Epidermal melanocyte (primary cell): ENCODE results near the gene PLEK.
"Not testable (repeated sequence)": the region's sequence is repeated elsewhere in the genome, so short reads cannot be mapped to it uniquely, and the experiment has no call there.

ENCODE experiments used
- DNase-seq: peaks from one replicate; pipeline ENCODE4 v3.0.0; 2011; ENCODE audit warnings: low spot score; ENCODE audit not compliant: insufficient read length

PLEK gene

GRCh38 chr2:68384485-68385107 is 19.5 kb downstream of the PLEK start:
- no peak for DNase-seq

GRCh38 chr2:68385220-68385906 is 20.3 kb downstream of the PLEK start:
- no peak for DNase-seq

DNA sequence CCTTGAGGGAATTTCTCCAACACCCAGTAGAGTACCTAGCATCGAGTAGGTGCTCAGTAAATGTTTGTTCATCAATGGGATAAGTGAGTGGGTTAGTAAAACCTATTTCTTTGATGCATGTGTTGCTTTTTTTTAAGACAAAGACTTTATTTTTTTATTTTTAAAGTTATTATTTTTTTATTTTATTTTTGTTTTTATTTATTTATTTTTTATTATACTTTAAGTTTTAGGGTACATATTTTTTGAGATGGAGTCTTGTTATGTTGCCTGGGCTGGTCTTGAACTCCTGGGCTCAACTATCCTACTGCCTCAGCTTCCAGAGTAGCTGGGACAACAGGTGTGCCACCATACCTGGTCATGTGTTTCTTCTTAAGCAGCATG is 20.8 kb downstream of the PLEK start:
- DNase-seq: no peak

DNA sequence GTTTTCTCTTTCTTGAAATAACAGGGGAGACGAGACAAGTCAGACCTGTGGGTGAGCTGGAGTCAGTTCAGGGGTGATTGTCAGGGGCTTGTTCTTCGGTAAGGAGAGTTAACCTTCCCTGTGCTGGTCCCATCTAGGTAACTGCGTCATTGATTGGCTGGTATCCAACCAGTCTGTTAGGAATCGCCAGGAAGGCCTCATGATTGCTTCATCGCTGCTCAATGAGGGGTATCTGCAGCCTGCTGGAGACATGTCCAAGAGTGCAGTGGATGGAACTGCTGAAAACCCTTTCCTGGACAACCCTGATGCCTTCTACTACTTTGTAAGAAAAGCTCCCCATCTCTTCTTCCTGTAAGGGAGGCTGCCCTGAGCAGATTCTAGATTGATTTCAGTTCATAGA is 21.3 kb downstream of the PLEK start:
- DNase-seq: no peak

GRCh38 chr2:68387408-68388350 is 22.6 kb downstream of the PLEK start:
- DNase-seq: no peak

- no peak for DNase-seq
Observed at GRCh38 chr2:68388358-68388757, 23.3 kb downstream of the PLEK start.

GRCh38 chr2:68388772-68389171 is 23.7 kb downstream of the PLEK start:
- no peak for DNase-seq

- no peak for DNase-seq
Observed at GRCh38 chr2:68390114-68390513, 25.0 kb downstream of the PLEK start.

DNA sequence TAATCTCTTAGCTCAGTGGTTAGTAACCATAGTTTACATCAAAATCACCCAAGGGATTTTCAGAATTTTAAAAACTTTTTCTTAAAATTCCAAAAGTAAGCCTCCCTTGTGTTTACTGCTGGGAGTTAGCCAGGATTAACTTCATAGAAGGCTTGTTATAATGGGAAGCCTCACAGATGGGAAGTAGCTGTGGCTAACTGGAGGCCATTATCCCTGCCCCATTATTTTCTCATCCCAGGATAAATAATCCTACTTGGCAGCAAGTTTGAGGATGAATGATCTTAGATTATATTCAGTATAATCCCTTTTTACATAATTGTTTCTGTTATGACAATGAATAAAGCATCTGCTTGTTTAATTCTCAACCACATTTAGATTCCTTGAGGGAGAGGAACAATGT is 25.5 kb downstream of the PLEK start:
- no peak for DNase-seq

- no peak for DNase-seq
Observed at GRCh38 chr2:68391099-68391498, 26.0 kb downstream of the PLEK start.

DNA sequence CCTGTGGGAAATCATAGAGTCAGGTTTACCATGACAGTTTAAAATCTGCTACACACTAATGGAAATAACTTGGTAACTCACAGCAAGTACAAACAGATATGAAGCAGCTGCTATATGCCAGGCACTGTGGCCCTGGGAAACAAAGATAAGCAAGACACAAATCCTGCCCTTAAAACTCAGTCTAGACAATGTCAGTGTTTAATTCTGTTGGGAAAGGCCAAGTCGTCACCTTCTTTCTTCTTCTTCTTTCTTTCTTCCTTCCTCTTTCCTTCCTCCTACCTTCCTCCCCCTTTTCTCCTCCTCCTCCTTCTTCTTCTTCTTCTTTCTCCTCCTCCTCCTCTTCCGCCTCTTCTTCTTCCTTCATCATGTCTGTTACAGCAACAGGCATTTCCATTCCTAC is 26.8 kb downstream of the PLEK start:
- no peak for DNase-seq

GRCh38 chr2:68396093-68396492 is 31.0 kb downstream of the PLEK start:
- DNase-seq: no peak

GRCh38 chr2:68397704-68398263 is 32.7 kb downstream of the PLEK start:
- DNase-seq: not testable (repeated sequence)

DNA sequence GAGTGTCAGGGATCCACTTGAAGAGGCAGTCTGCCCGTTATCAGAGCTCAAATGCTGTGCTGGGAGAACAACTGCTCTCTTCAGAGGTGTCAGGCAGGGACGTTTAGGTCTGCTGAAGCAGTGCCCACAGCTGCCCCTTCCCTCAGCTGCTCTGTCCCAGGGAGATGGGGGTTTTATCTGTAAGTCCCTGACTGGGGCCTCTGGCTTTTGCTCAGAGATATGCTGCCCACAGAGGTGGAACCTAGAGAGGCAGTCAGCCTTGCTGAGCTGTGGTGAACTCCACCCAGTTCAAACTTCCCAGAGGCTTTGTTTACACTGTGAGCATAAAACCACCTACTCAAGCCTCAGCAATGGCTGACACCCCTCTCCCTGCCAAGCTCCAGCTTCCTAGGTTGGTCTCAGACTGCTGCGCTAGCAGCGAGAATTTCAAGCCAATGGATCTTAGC is 38.1 kb downstream of the PLEK start:
- DNase-seq: no peak

- DNase-seq: no peak
Observed at GRCh38 chr2:68404164-68404563, 39.1 kb downstream of the PLEK start.

GRCh38 chr2:68404893-68405799 is 40.1 kb downstream of the PLEK start:
- no peak for DNase-seq

- no peak for DNase-seq
Observed at GRCh38 chr2:68411397-68412126, 46.5 kb downstream of the PLEK start.

DNA sequence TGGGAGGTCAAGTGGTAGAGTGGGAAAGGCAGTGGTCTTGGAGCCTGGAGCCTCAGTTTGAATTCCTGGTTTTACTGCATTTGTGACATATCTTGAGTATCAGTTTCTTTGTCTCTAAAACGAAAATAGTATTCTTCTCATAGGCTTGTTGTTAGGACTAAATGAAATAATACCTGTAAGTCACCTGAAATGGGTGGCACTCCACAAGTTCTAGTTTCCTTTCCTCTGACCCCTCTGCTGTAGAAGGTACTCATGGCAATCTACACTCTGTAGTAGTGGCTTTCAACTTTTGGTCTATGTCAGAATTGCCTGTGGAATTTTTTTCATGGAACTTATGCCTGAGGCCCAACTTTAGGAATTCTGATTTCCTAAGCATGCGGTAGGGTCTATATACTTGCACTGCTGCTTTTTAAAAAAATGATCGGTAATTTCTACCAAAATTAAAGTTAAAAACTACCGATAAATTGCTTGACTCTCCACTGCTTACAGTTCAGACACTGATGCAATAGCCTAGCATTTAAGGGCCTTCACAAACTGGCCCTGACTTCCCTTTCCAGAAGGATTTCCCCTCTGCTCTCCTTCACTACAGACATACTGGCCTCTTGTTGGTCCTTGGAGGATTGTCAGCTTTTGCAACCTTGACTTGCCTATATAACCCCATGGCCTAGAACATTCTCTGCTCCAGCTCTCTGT is 47.2 kb downstream of the PLEK start:
- no peak for DNase-seq

DNA sequence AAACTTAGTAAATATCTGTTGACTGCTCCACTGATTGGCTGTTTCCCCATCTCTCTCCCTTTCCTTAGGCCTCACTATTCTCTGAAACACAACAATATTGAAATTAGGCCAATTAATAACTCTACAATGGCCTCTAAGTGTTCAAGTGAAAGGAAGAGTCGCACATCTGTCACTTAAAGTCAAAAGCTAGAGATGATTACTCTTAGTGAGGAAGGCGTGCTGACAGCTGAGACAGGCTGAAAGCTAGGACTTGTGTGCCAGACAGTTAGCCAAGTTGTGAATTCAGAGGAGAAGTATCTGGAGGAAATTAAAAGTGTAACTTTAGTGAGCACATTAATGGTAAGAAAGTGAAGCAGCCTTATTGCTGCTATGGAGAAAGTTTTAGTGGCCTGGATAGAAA is 48.4 kb downstream of the PLEK start:
- no peak for DNase-seq

DNA sequence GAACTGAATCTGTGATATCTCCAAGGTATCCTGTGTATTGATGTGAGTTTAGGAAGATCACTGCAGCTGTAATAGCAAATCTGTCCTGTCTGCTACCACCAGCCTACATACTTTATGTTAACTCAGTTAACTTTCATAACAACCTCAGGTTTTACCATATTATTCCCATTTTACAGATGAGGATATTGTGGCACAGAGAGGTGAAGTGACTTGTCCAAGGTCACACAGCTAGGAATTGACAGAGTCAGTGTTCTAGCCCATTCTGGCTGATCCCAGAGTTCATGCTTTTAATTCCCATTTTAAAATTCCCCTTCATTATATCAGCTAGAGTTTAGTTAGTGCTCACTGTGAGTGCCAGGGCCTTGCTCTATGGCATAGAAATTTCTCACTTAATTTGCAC is 49.4 kb downstream of the PLEK start:
- DNase-seq: no peak
